ENCODE measurements around the gene PLCL1.

GRCh38 chr2:197876524-197876923 lies 72.1 kb downstream of the PLCL1 start:
- no peak for TF ChIP-seq POLR2AphosphoS5 (IDR thresholded peaks at IDR 0.05; ENCODE audit: borderline replicate concordance, low read depth, low read length)
- no peak for TF ChIP-seq EZH2 (IDR thresholded peaks at IDR 0.05)

All from SK-N-MC (cell line).